HCT116 (cell line): ENCODE data around the gene VPS41. TPM values are rescaled to one million over a fixed set of nuclear protein-coding genes. Genes with fewer than 3 reads are reported as not detected.

ENCODE experiments used
- ATAC-seq: fragments of 200-7000 bp; cut with Tn5 transposase; 2 replicates; pipeline ENCODE4 v1.9.1; 2020; ENCODE audit warnings: mild to moderate bottlenecking, moderate library complexity
- BruUV-seq: library from RNA; stranded (reverse); fragments of 400-500 nt; replicated peaks from 2 replicates; lab custom pipeline; 2021; lab: Mats Ljungman, UMichigan
- CTCF ChIA-PET: fragments of 300-600 bp; sonication (Branson Sonifier 250); formaldehyde crosslinking; loops from one replicate; lab custom pipeline; 2021; ENCODE audit warnings: antibody characterized with exemption; lab: Charles Lee
- POLR2A ChIA-PET: fragments of 300-600, 350-600 bp; sonication (Branson Sonifier 250); formaldehyde crosslinking; loops from one replicate; lab custom pipeline; 2021; ENCODE audit warnings: antibody characterized with exemption; lab: Charles Lee
- RAD21 ChIA-PET, 2 experiments: fragments of 300-600 bp; sonication (Branson Sonifier 250); formaldehyde crosslinking; loops; one replicate each; lab custom pipeline; 2023; ENCODE audit warnings: low total read pairs in 2 of 2; ENCODE audit not compliant: uncharacterized antibody in 2 of 2, unreplicated experiment in 2 of 2, low non-redundant PET in 1 of 2; lab: Charles Lee
- DNase-seq: peaks from one replicate; pipeline ENCODE4 v3.0.0-alpha.2; 2010; ENCODE audit warnings: low read depth, low spot score
- H2AFZ ChIP-seq: fragments of 200-600 bp; shearing (Covaris generic), sonication (generic); 2 replicates; pipeline ENCODE4 v1.6.1; 2017; ENCODE audit warnings: low read depth, mixed run types, mixed read lengths, antibody characterized with exemption, low read length; ENCODE audit not compliant: poor library complexity, severe bottlenecking
- H3K27ac ChIP-seq: 2 replicates; pipeline ENCODE4 v1.5.1; 2012; ENCODE audit warnings: low read depth, low read length
- H3K27me3 ChIP-seq: fragments of 200-600 bp; sonication (generic); 2 replicates; pipeline ENCODE4 v1.6.1; 2016; ENCODE audit warnings: mixed run types, low read length, mixed read lengths; ENCODE audit not compliant: insufficient read depth
- H3K36me3 ChIP-seq, 2 experiments: fragments of 200-500 bp in 1 of 2; fragments of 200-600 bp in 1 of 2; sonication (Bioruptor generic) in 1 of 2; sonication (generic) in 1 of 2; 2 replicates each; pipeline versions ENCODE4 v1.5.1 to v1.6.1; 2014 to 2016; ENCODE audit warnings: low read length in 2 of 2, inconsistent platforms in 1 of 2, mixed read lengths in 1 of 2, mixed run types in 1 of 2; ENCODE audit not compliant: insufficient read depth in 2 of 2, control insufficient read depth in 1 of 2
- H3K4me1 ChIP-seq, 2 experiments: fragments of 200-600 bp in 1 of 2; sonication (generic) in 1 of 2; 2 replicates each; pipeline versions ENCODE4 v1.5.1 to v1.6.1; 2012 to 2017; ENCODE audit warnings: low read length in 2 of 2, inconsistent platforms in 1 of 2, mild to moderate bottlenecking in 1 of 2, mixed read lengths in 1 of 2, mixed run types in 1 of 2, moderate library complexity in 1 of 2; ENCODE audit not compliant: insufficient read depth in 2 of 2, control insufficient read depth in 1 of 2
- H3K4me2 ChIP-seq: fragments of 200-600 bp; sonication (generic); 2 replicates; pipeline ENCODE4 v1.6.1; 2017; ENCODE audit warnings: mixed run types, low read length, mixed read lengths
- H3K4me3 ChIP-seq, 2 experiments: fragments of 200-600 bp in 1 of 2; sonication (generic) in 1 of 2; replicated peaks in 1 of 2; 2 replicates each; pipeline ENCODE4 v1.5.1; 2011 to 2016; ENCODE audit warnings: low read length in 2 of 2, control low read depth in 1 of 2, low read depth in 1 of 2, mild to moderate bottlenecking in 1 of 2, mixed read lengths in 1 of 2, mixed run types in 1 of 2
- H3K79me2 ChIP-seq: fragments of 200-600 bp; sonication (generic); 2 replicates; pipeline ENCODE4 v1.6.1; 2017; ENCODE audit warnings: mild to moderate bottlenecking, mixed run types, low read length, moderate library complexity, mixed read lengths; ENCODE audit not compliant: insufficient read depth
- H3K9ac ChIP-seq: fragments of 200-600 bp; sonication (generic); 2 replicates; pipeline ENCODE4 v1.6.1; 2016; ENCODE audit warnings: low read length, mixed read lengths
- H3K9me2 ChIP-seq: fragments of 200-600 bp; sonication (generic), shearing (Covaris generic); 2 replicates; pipeline ENCODE4 v1.6.1; 2017; ENCODE audit warnings: mixed run types, mild to moderate bottlenecking, moderate library complexity; ENCODE audit not compliant: insufficient read depth
- H3K9me3 ChIP-seq, 2 experiments: fragments of 200-500 bp in 1 of 2; fragments of 200-600 bp in 1 of 2; sonication (Bioruptor generic) in 1 of 2; sonication (generic) in 1 of 2; 2 replicates each; pipeline ENCODE4 v1.6.1; 2014 to 2017; ENCODE audit warnings: low read length in 2 of 2, mixed read lengths in 2 of 2, inconsistent platforms in 1 of 2, low read depth in 1 of 2, mild to moderate bottlenecking in 1 of 2, mixed run types in 1 of 2, moderate library complexity in 1 of 2; ENCODE audit not compliant: control insufficient read depth in 1 of 2, insufficient read depth in 1 of 2
- H4K20me1 ChIP-seq: fragments of 200-600 bp; sonication (generic), shearing (Covaris generic); 2 replicates; pipeline ENCODE4 v1.6.1; 2017; ENCODE audit warnings: mixed run types, mild to moderate bottlenecking, moderate library complexity; ENCODE audit not compliant: insufficient read depth
- CBX3 ChIP-seq: IDR thresholded peaks from 2 replicates; pipeline ENCODE4 v1.6.1; 2012; ENCODE audit warnings: low read depth
- CEBPB ChIP-seq: IDR thresholded peaks from 2 replicates; pipeline ENCODE4 v1.6.1; 2012; ENCODE audit warnings: low read depth
- EGR1 ChIP-seq: IDR thresholded peaks from 2 replicates; pipeline ENCODE4 v1.6.1; 2012; ENCODE audit warnings: low read depth
- EZH2 ChIP-seq: fragments of 200-600 bp; sonication (generic); IDR thresholded peaks from 2 replicates; pipeline ENCODE4 v1.6.1; 2017; ENCODE audit warnings: antibody characterized with exemption, mixed run types
- EZH2phosphoT487 ChIP-seq: fragments of 200-600 bp; IDR thresholded peaks from 2 replicates; pipeline ENCODE4 v1.6.1; 2018; ENCODE audit warnings: antibody characterized with exemption, borderline replicate concordance
- FOSL1 ChIP-seq: IDR thresholded peaks from 2 replicates; pipeline ENCODE4 v1.6.1; 2012; ENCODE audit warnings: low read depth
- POLR2A ChIP-seq: IDR thresholded peaks from 2 replicates; pipeline ENCODE4 v1.7.0; 2011; ENCODE audit warnings: borderline replicate concordance; ENCODE audit not compliant: insufficient read depth, insufficient read length; ENCODE audit errors: extremely low read depth
- RAD21 ChIP-seq: IDR thresholded peaks from 2 replicates; pipeline ENCODE4 v1.6.1; 2012; ENCODE audit warnings: low read depth, mild to moderate bottlenecking
- SIN3A ChIP-seq: IDR thresholded peaks from 2 replicates; pipeline ENCODE4 v1.6.1; 2012; ENCODE audit warnings: low read depth
- SP1 ChIP-seq: IDR thresholded peaks from 2 replicates; pipeline ENCODE4 v1.6.1; 2012; ENCODE audit warnings: low read depth
- SRF ChIP-seq: IDR thresholded peaks from 2 replicates; pipeline ENCODE4 v1.6.1; 2012; ENCODE audit warnings: low read depth
- YY1 ChIP-seq: IDR thresholded peaks from 2 replicates; pipeline ENCODE4 v1.6.1; 2011; ENCODE audit warnings: low read length, low read depth, moderate library complexity, mild to moderate bottlenecking; ENCODE audit not compliant: insufficient replicate concordance; ENCODE audit errors: extremely low read depth
- ZFX ChIP-seq: fragments of 450-650 bp; IDR thresholded peaks from 2 replicates; pipeline ENCODE4 v1.6.1; 2017
- ZNF274 ChIP-seq: fragments of 200-500 bp; sonication (Bioruptor generic); IDR thresholded peaks from 2 replicates; pipeline ENCODE4 v1.6.1; 2014; ENCODE audit warnings: mild to moderate bottlenecking, low read depth, low read length, inconsistent platforms
- intact Hi-C: fragments of 100-400 bp; cut with micrococcal nuclease; formaldehyde crosslinking; loops from 2 replicates; pipeline ENCODE4 v1.10.0; 2022
- total RNA-seq: library from RNA; stranded (reverse); gene quantifications from one replicate; pipeline ENCODE4 v1.2.1, GENCODE V29; 2021; ENCODE audit not compliant: unreplicated experiment
- TF ChIP-seq, protein P1 (sequence below), 3 experiments: fragments of 200-600 bp in 1 of 3; sonication (generic) in 1 of 3; IDR thresholded peaks in 2 of 3; conservative IDR thresholded peaks in 1 of 3; 2 replicates each; pipeline ENCODE4 v1.5.1; 2012 to 2017; ENCODE audit warnings: low read depth in 2 of 3, low read length in 2 of 3, antibody characterized with exemption in 1 of 3, borderline replicate concordance in 1 of 3, control low read depth in 1 of 3, mild to moderate bottlenecking in 1 of 3, mixed read lengths in 1 of 3, mixed run types in 1 of 3, moderate library complexity in 1 of 3; ENCODE audit not compliant: insufficient read depth in 1 of 3
- TF ChIP-seq, protein P2 (sequence below): IDR thresholded peaks from 2 replicates; pipeline ENCODE4 v1.6.1; 2012
- TF ChIP-seq, protein P3 (sequence below): IDR thresholded peaks from 2 replicates; pipeline ENCODE4 v1.6.1; 2012; ENCODE audit warnings: low read depth

VPS41 gene
- total RNA-seq, 1 experiment from 2014 or later = 72.2 TPM

DNA sequence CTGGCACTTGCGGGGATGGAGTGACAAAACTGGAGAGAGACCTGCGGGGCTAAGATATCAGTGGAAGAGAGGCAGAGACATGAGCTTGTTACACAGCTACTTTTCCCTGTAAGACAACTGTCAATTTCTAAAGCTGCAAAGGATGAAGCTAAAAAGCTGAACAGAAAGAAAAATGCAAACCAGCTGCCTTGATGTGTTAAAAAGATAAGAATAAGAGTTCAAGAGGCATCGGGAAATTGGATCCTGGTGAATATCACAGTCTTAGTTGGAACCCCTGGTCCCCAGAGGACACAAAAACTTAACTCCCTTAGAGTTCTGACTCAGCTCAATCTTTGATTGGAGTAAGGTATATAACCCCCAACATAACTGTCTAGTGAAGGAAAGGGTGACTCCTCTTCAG, 38.8 kb downstream of the VPS41 start:
- Histone ChIP-seq H4K20me1 (no peaks in the 10 kb centered on the region), H3K4me2 (no peak overlapping the region), H3K4me1 (no peaks in the 10 kb centered on the region), H3K9me3 (no peaks in the 10 kb centered on the region), H3K27ac (no peak overlapping the region), H2AFZ (no peak overlapping the region), H3K79me2 (no peaks in the 10 kb centered on the region; the same call in none of the 2 replicates), H3K27me3 (no peaks in the 10 kb centered on the region), H3K9ac (no peak overlapping the region), H3K4me3 (no peak overlapping the region), H3K36me3 (no peaks in the 10 kb centered on the region), H3K9me2 (no peaks in the 10 kb centered on the region)
- RAD21 ChIA-PET = no interaction called here
- CTCF ChIA-PET = no interaction called here
- ATAC-seq (no peak), DNase-seq (no peak)
- POLR2A ChIA-PET = no interaction called here
- TF ChIP-seq CEBPB (no peak), ZFX (no peak), ZNF274 (no peak), SIN3A (no peak), SRF (no peak), RAD21 (no peak), FOSL1 (no peak), SP1 (no peak), YY1 (no peak), CBX3 (no peak), POLR2A (no peak), EZH2phosphoT487 (no peak), EGR1 (no peak), EZH2 (no peak)
- TF ChIP-seq, protein P1, sequence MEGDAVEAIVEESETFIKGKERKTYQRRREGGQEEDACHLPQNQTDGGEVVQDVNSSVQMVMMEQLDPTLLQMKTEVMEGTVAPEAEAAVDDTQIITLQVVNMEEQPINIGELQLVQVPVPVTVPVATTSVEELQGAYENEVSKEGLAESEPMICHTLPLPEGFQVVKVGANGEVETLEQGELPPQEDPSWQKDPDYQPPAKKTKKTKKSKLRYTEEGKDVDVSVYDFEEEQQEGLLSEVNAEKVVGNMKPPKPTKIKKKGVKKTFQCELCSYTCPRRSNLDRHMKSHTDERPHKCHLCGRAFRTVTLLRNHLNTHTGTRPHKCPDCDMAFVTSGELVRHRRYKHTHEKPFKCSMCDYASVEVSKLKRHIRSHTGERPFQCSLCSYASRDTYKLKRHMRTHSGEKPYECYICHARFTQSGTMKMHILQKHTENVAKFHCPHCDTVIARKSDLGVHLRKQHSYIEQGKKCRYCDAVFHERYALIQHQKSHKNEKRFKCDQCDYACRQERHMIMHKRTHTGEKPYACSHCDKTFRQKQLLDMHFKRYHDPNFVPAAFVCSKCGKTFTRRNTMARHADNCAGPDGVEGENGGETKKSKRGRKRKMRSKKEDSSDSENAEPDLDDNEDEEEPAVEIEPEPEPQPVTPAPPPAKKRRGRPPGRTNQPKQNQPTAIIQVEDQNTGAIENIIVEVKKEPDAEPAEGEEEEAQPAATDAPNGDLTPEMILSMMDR (IDR thresholded peaks at IDR 0.05 in 2 of 3, conservative IDR thresholded peaks at IDR 0.05 in 1 of 3; ENCODE audit: borderline replicate concordance in 1 of 3, insufficient read depth in 1 of 3, low read depth in 2 of 3, low read length in 2 of 3) = no peak
- TF ChIP-seq, protein P2, sequence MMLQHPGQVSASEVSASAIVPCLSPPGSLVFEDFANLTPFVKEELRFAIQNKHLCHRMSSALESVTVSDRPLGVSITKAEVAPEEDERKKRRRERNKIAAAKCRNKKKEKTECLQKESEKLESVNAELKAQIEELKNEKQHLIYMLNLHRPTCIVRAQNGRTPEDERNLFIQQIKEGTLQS = no peak
- TF ChIP-seq, protein P3, sequence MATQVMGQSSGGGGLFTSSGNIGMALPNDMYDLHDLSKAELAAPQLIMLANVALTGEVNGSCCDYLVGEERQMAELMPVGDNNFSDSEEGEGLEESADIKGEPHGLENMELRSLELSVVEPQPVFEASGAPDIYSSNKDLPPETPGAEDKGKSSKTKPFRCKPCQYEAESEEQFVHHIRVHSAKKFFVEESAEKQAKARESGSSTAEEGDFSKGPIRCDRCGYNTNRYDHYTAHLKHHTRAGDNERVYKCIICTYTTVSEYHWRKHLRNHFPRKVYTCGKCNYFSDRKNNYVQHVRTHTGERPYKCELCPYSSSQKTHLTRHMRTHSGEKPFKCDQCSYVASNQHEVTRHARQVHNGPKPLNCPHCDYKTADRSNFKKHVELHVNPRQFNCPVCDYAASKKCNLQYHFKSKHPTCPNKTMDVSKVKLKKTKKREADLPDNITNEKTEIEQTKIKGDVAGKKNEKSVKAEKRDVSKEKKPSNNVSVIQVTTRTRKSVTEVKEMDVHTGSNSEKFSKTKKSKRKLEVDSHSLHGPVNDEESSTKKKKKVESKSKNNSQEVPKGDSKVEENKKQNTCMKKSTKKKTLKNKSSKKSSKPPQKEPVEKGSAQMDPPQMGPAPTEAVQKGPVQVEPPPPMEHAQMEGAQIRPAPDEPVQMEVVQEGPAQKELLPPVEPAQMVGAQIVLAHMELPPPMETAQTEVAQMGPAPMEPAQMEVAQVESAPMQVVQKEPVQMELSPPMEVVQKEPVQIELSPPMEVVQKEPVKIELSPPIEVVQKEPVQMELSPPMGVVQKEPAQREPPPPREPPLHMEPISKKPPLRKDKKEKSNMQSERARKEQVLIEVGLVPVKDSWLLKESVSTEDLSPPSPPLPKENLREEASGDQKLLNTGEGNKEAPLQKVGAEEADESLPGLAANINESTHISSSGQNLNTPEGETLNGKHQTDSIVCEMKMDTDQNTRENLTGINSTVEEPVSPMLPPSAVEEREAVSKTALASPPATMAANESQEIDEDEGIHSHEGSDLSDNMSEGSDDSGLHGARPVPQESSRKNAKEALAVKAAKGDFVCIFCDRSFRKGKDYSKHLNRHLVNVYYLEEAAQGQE = no peak
- BruUV-seq = no TSS peak
- intact Hi-C loops = no loop called here
